RWPE2 (cell line): Measurements from ENCODE around the gene CHCHD3.

Source experiments
- ATAC-seq: fragments of 200-7000 bp; cut with Tn5 transposase; 3 replicates; pipeline ENCODE4 v1.9.1; 2021; ENCODE audit warnings: low read depth
- DNase-seq: peaks from one replicate; pipeline ENCODE4 v3.0.0-alpha.2; 2020; ENCODE audit warnings: low spot score
- H3K27ac ChIP-seq: fragments of 450-650 bp; 2 replicates; pipeline ENCODE4 v1.5.1; 2017; ENCODE audit warnings: mild to moderate bottlenecking; ENCODE audit not compliant: poor library complexity, severe bottlenecking
- H3K27me3 ChIP-seq: fragments of 250-450 bp; sonication (Bioruptor Pico); 2 replicates; pipeline ENCODE4 v1.5.1; 2021; ENCODE audit warnings: mild to moderate bottlenecking, moderate library complexity; ENCODE audit not compliant: insufficient read depth, poor library complexity, severe bottlenecking
- H3K36me3 ChIP-seq: fragments of 250-450 bp; sonication (Bioruptor Pico); 2 replicates; pipeline ENCODE4 v1.5.1; 2020; ENCODE audit warnings: low read depth, mild to moderate bottlenecking, moderate library complexity
- H3K4me1 ChIP-seq: fragments of 250-450 bp; sonication (Bioruptor Pico); 2 replicates; pipeline ENCODE4 v1.5.1; 2021; ENCODE audit warnings: mild to moderate bottlenecking, moderate library complexity; ENCODE audit not compliant: insufficient read depth, poor library complexity, severe bottlenecking
- H3K4me3 ChIP-seq: fragments of 250-450 bp; sonication (Bioruptor Pico); 2 replicates; pipeline ENCODE4 v1.5.1; 2021; ENCODE audit warnings: mild to moderate bottlenecking, moderate library complexity; ENCODE audit not compliant: severe bottlenecking
- H3K9me3 ChIP-seq: fragments of 250-450 bp; sonication (Bioruptor Pico); 2 replicates; pipeline ENCODE4 v1.5.1; 2021; ENCODE audit warnings: mild to moderate bottlenecking, moderate library complexity; ENCODE audit not compliant: severe bottlenecking
- TF ChIP-seq, protein P1 (sequence below): fragments of 450-650 bp; IDR thresholded peaks from one replicate; pipeline ENCODE4 v1.5.1; 2017; ENCODE audit warnings: mild to moderate bottlenecking, moderate library complexity; ENCODE audit not compliant: poor library complexity, severe bottlenecking

Gene CHCHD3

DNA sequence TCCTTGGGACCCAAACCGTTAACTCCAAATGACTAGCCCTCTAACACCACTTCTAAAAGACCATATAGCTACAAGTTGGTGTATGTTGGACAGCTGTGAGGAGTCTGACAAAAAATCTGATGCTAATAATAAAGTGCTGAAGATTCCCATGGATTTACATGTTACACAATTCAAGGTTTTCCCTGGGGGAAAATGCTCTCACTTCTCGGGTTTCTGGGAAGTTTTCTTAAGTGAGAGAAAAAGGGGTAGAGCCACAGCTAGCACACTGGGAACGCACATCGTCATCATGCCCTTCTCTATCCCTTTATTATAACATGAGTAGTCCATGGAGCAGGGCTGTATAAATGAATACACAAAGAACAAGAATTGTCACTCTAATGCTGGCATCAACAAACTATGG, 162.1 kb downstream of the CHCHD3 start:
- no peaks in the 10 kb centered on the region for H3K36me3 ChIP-seq

DNA sequence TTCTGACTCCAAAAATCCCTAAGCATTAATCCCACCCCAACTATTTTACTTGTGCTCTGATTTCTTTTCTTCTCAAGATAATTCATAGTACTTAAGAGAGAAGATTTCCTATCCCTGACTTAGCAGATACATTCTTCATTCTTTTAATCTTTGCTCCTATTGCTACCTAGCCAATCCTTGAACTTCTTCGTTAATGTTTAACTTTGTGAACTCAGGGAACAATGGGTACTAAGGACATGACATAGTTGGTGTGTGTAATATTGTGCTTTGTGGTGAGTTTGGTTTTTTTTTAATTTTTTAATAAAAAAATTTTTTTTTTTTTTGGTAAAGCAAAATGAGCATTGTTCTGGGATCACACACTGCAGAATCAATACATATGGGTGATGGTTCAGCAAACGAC, 166.2 kb downstream of the CHCHD3 start:
- H3K27ac ChIP-seq: no peak overlapping the region

More for the DNA sequence above, 162.1 kb downstream of the CHCHD3 start:
- Histone ChIP-seq H3K4me3 (no peak overlapping the region), H3K27ac (no peak overlapping the region), H3K9me3 (no peaks in the 10 kb centered on the region), H3K27me3 (no peaks in the 10 kb centered on the region), H3K4me1 (no peaks in the 10 kb centered on the region)
- DNase-seq (no peak), ATAC-seq (no peak)
- TF ChIP-seq, protein P1, sequence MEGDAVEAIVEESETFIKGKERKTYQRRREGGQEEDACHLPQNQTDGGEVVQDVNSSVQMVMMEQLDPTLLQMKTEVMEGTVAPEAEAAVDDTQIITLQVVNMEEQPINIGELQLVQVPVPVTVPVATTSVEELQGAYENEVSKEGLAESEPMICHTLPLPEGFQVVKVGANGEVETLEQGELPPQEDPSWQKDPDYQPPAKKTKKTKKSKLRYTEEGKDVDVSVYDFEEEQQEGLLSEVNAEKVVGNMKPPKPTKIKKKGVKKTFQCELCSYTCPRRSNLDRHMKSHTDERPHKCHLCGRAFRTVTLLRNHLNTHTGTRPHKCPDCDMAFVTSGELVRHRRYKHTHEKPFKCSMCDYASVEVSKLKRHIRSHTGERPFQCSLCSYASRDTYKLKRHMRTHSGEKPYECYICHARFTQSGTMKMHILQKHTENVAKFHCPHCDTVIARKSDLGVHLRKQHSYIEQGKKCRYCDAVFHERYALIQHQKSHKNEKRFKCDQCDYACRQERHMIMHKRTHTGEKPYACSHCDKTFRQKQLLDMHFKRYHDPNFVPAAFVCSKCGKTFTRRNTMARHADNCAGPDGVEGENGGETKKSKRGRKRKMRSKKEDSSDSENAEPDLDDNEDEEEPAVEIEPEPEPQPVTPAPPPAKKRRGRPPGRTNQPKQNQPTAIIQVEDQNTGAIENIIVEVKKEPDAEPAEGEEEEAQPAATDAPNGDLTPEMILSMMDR: no peak

DNA sequence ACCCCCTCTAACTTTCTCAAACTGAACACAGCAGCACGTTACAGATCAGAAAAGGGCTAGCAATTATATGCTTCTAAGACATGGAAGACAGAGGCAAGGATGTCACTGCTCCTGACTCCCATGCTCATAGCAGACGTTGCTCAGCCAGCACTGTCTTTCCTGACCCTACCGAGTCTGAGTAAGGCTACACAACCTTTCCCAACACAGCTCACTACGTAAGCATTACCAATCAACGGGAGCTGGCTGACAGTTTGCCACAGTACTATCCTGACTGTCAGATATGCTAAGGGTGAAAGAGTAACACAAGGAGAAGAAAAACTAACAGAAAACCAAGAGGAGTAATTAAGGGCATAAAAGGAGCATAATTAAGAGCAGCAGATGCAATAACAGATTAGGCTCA, 171.2 kb downstream of the CHCHD3 start:
- H3K9me3 ChIP-seq: no peaks in the 10 kb centered on the region
- H3K27me3 ChIP-seq: no peaks in the 10 kb centered on the region
- no peak overlapping the region for H3K4me3 ChIP-seq
- no peak overlapping the region for H3K27ac ChIP-seq
- ATAC-seq: no peak
- TF ChIP-seq, protein P1: no peak
- no peaks in the 10 kb centered on the region for H3K36me3 ChIP-seq
- no peaks in the 10 kb centered on the region for H3K4me1 ChIP-seq
- DNase-seq: no peak

More for the DNA sequence above, 166.2 kb downstream of the CHCHD3 start:
- TF ChIP-seq, protein P1: no peak
- Histone ChIP-seq H3K9me3 (no peaks in the 10 kb centered on the region), H3K4me1 (no peaks in the 10 kb centered on the region), H3K4me3 (no peak overlapping the region), H3K36me3 (no peaks in the 10 kb centered on the region), H3K27me3 (no peaks in the 10 kb centered on the region)
- ATAC-seq (no peak), DNase-seq (no peak)

DNA sequence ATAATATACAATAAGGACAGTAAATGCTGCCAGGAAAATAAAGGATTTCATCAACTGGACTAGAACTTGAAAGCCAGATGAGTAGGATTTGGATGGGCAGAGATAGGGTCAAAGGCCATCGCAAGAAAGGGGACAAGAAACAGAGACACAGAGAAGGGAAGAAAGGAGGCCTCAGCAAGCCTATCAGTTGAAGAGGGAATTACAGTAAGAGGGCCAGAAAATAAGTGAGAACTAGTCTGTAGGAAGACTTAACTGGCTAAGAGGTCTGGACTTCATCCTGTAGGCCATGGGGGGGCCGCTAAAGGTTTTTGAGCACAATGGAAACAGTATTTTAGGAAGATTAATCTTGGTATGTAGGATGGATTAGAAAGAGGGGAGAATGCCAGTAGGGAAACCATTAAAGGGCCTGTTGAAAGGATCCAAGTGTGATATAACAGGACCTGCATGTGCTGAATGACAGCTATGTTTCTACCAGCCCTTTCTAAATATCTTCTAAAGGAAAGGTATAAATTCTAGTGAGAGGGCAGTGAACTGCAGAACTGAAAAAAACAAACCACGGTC, 174.4 kb downstream of the CHCHD3 start:
- no peaks in the 10 kb centered on the region for H3K36me3 ChIP-seq
- no peak for ATAC-seq

More for the DNA sequence above, 174.4 kb downstream of the CHCHD3 start:
- Histone ChIP-seq H3K9me3 (no peaks in the 10 kb centered on the region), H3K27me3 (no peaks in the 10 kb centered on the region), H3K4me3 (no peak overlapping the region), H3K4me1 (no peaks in the 10 kb centered on the region), H3K27ac (no peak overlapping the region)
- TF ChIP-seq, protein P1: no peak
- no peak for DNase-seq
